Measurements from ENCODE around the gene MUC2.

The MUC2 gene

GRCh38 chr11:1072116-1072820, 2.4 kb upstream of the MUC2 start:
- Histone ChIP-seq H3K9ac (peak overlapping the region in 1 of 11 experiments; percentile 62; a peak in 1 of 22 replicates), H4K20me1 (no peaks in the 10 kb centered on the region), H3K9me3 (replicated peaks in 1 of 11) (no peaks in the 10 kb centered on the region), H3K4me1 (peaks cover 12 to 33% (median 28%) of the 10 kb centered on the region in 10 experiments), H3K27ac (peak overlapping the region in 2 of 11 experiments; percentile 76; a peak in 5 of 22 replicates), H3K4me3 (no peak overlapping the region), H3K36me3 (no peaks in the 10 kb centered on the region), H3K4me2 (peak overlapping the region in 8 of 11 experiments; percentile 39 to 89 (median 64); a peak in 16 of 22 replicates), H3K27me3 (no peaks in the 10 kb centered on the region)
- TF ChIP-seq Cebpa-rat (IDR thresholded peaks at IDR 0.05) = no peak

GRCh38 chr11:1072821-1073231, 1.8 kb upstream of the MUC2 start:
- no peaks in the 10 kb centered on the region for H3K36me3 ChIP-seq

GRCh38 chr11:1073261-1073724, 1.4 kb upstream of the MUC2 start:
- no peak overlapping the region for H3K4me3 ChIP-seq
- peak overlapping the region; percentile 6 to 76 (median 53); a peak in 17 of 22 replicates for H3K27ac ChIP-seq
- H3K27me3 ChIP-seq = no peaks in the 10 kb centered on the region
- TF ChIP-seq Cebpa-rat (IDR thresholded peaks at IDR 0.05) = no peak
- no peaks in the 10 kb centered on the region for H3K9me3 ChIP-seq (replicated peaks in 1 of 11)
- H3K4me2 ChIP-seq = peak overlapping the region; percentile 39 to 89 (median 58)
- H3K36me3 ChIP-seq = no peaks in the 10 kb centered on the region
- H3K9ac ChIP-seq = peak overlapping the region in 9 of 11 experiments; percentile 7 to 75 (median 48); a peak in 12 of 22 replicates
- H3K4me1 ChIP-seq = peaks cover 12 to 33% (median 28%) of the 10 kb centered on the region in 10 experiments
- no peaks in the 10 kb centered on the region; a peak in 1 of 22 replicates for H4K20me1 ChIP-seq

More at GRCh38 chr11:1072821-1073231, 1.8 kb upstream of the MUC2 start:
- Histone ChIP-seq H3K4me3 (no peak overlapping the region), H4K20me1 (no peaks in the 10 kb centered on the region; a peak in 1 of 22 replicates), H3K27me3 (no peaks in the 10 kb centered on the region), H3K4me2 (peak overlapping the region; percentile 39 to 89 (median 58)), H3K9ac (peak overlapping the region in 8 of 11 experiments; percentile 7 to 75 (median 50); a peak in 10 of 22 replicates), H3K4me1 (peaks cover 12 to 33% (median 28%) of the 10 kb centered on the region in 10 experiments), H3K27ac (peak overlapping the region; percentile 6 to 76 (median 53); a peak in 17 of 22 replicates), H3K9me3 (replicated peaks in 1 of 11) (no peaks in the 10 kb centered on the region)
- TF ChIP-seq Cebpa-rat (IDR thresholded peaks at IDR 0.05) = no peak

DNA sequence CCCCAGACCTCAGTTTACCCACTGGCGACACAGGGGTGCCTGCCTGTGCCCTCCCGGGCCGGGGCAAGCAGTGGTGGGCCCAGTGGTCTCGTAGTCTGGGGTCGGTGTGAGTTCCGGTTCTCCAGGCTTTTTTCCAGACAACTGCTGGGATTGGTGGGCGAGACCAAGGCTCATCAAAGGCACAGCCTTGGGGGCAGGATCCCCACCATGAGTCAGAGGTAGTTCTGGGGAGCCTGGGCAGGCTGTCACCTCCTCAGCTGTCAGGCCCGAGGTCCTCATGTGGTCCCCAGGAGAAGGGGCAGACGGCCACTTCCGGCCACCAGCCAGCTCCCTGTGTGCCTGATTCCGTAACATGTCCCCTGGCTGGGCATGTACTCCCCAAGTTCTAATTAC, 827 bp upstream of the MUC2 start:
- no peak for TF ChIP-seq Cebpa-rat (IDR thresholded peaks at IDR 0.05)
- Histone ChIP-seq H3K27ac (peak overlapping the region in 9 of 11 experiments; percentile 21 to 76 (median 66); a peak in 14 of 22 replicates), H3K4me2 (peak overlapping the region; percentile 39 to 89 (median 58); a peak in 20 of 22 replicates), H3K36me3 (no peaks in the 10 kb centered on the region), H3K9ac (peak overlapping the region in 4 of 11 experiments; percentile 48 to 75 (median 57); a peak in 5 of 22 replicates), H3K9me3 (replicated peaks in 1 of 11) (no peaks in the 10 kb centered on the region), H3K4me1 (peaks cover 12 to 33% (median 28%) of the 10 kb centered on the region in 10 experiments), H3K27me3 (no peaks in the 10 kb centered on the region), H3K4me3 (no peak overlapping the region), H4K20me1 (no peaks in the 10 kb centered on the region; a peak in 1 of 22 replicates)

GRCh38 chr11:1075341-1075911, 752 bp downstream of the MUC2 start:
- H4K20me1 ChIP-seq = no peaks in the 10 kb centered on the region; a peak in 1 of 22 replicates
- H3K4me3 ChIP-seq = no peak overlapping the region
- H3K4me1 ChIP-seq = peaks cover 12 to 33% (median 28%) of the 10 kb centered on the region in 10 experiments
- no peak for TF ChIP-seq Cebpa-rat (IDR thresholded peaks at IDR 0.05)
- H3K9me3 ChIP-seq (replicated peaks in 1 of 11) = no peaks in the 10 kb centered on the region
- H3K27ac ChIP-seq = no peak overlapping the region
- no peaks in the 10 kb centered on the region for H3K27me3 ChIP-seq
- H3K36me3 ChIP-seq = no peaks in the 10 kb centered on the region
- no peak overlapping the region for H3K4me2 ChIP-seq
- H3K9ac ChIP-seq = no peak overlapping the region

DNA sequence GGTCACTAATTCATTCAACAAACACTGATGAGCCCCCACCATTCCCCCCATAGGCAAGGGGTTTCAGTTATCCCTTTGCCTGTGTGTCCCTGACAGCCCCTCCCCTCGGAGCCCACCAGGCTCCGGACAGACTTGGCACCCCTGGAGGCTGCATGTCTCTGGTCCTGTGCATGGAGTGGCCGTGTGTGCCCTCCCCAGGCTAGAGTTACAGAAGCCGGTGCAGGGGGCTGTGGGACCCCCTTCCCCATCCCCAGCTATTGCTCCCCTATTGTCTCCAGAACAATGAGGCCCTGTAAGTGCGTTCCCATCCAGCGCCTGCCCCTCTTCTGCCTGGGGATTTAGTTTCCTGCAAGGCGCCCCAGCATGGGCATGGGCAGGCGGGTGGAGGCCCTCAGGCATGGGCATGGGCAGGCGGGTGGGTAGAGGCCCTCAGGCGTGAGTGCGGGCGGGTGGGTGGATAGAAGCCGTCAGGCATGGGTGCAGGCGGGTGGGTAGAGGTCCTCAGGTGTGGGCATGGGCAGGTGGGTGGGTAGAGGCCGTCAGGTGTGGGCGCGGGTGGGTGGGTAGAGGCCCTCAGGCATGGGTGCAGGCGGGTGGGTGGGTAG, 1.5 kb downstream of the MUC2 start:
- Histone ChIP-seq H3K4me2 (no peak overlapping the region), H3K27ac (no peak overlapping the region), H4K20me1 (no peaks in the 10 kb centered on the region; a peak in 1 of 22 replicates), H3K4me3 (no peak overlapping the region), H3K27me3 (no peaks in the 10 kb centered on the region), H3K36me3 (no peaks in the 10 kb centered on the region), H3K9ac (no peak overlapping the region), H3K9me3 (replicated peaks in 1 of 11) (no peaks in the 10 kb centered on the region), H3K4me1 (peaks cover 12 to 33% (median 28%) of the 10 kb centered on the region in 10 experiments)
- no peak for TF ChIP-seq Cebpa-rat (IDR thresholded peaks at IDR 0.05)

DNA sequence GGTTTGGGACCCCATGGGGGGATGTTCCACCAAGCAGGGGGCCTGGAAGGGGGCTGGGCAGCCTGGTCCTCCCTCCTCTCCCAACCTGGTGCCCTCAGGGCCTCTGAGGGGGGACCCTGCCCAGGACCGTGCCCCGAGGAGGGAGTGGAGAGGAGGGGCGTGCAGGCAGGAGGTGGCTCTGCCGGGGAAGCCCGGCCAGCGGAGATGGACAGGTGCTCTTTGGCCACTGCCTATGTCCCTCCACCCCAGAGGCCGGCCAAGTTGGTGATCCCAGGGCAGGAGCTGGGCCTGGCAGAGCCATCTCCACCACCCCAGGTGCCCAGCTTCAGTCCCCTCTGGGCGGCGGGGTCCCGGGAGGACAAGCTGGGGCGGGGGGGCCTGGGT, 2.4 kb downstream of the MUC2 start:
- no peak overlapping the region for H3K4me2 ChIP-seq
- H3K36me3 ChIP-seq = no peaks in the 10 kb centered on the region
- no peaks in the 10 kb centered on the region for H3K9me3 ChIP-seq (replicated peaks in 1 of 11)
- no peaks in the 10 kb centered on the region for H3K27me3 ChIP-seq
- no peak overlapping the region for H3K27ac ChIP-seq
- H4K20me1 ChIP-seq = no peaks in the 10 kb centered on the region; a peak in 2 of 22 replicates
- TF ChIP-seq Cebpa-rat (IDR thresholded peaks at IDR 0.05) = no peak
- H3K9ac ChIP-seq = no peak overlapping the region
- H3K4me3 ChIP-seq = no peak overlapping the region
- H3K4me1 ChIP-seq = peaks cover 12 to 27% (median 24%) of the 10 kb centered on the region in 10 experiments

GRCh38 chr11:1077417-1078119, 2.9 kb downstream of the MUC2 start:
- Histone ChIP-seq H3K9ac (no peak overlapping the region), H3K4me2 (no peak overlapping the region), H3K4me3 (no peak overlapping the region), H3K36me3 (no peaks in the 10 kb centered on the region), H3K9me3 (replicated peaks in 1 of 11) (no peaks in the 10 kb centered on the region), H3K27me3 (no peaks in the 10 kb centered on the region), H4K20me1 (no peaks in the 10 kb centered on the region; a peak in 2 of 22 replicates), H3K27ac (no peak overlapping the region), H3K4me1 (peaks cover 12 to 22% (median 19%) of the 10 kb centered on the region in 10 experiments)
- TF ChIP-seq Cebpa-rat (IDR thresholded peaks at IDR 0.05) = no peak
